Amygdala (tissue), 56 donors: ENCODE data around the gene KRTAP10-7.
"Not testable (repeated sequence)": the region's sequence is repeated elsewhere in the genome, so short reads cannot be mapped to it uniquely, and the experiment has no call there.

Source experiments
- DNase-seq, 56 donors: peaks; one replicate each; lab custom pipeline; 2025; lab: John Stamatoyannopoulos, UW

Gene KRTAP10-7

DNA sequence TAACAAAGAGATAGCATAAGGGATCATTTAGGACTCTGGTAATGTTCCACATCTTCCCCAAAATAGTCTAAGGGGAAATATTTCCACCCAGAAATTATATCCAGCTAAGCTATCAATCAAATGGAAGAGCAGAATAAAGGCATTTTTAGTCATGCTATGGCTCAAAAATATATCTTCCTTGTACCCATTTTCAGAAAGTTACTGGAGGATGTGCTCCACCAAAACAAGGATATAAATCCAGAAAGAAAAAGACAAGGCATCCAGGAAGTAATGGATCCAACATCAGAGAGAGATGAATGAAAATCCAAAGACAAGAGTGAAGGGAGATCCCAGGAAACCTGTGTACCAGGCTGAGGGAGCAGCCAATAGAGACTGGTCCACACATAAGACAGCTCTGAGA is 8.8 kb downstream of the KRTAP10-7 start:
- DNase-seq = no peak

GRCh38 chr21:44610157-44610843 is 9.9 kb downstream of the KRTAP10-7 start:
- not testable (repeated sequence) for DNase-seq

DNA sequence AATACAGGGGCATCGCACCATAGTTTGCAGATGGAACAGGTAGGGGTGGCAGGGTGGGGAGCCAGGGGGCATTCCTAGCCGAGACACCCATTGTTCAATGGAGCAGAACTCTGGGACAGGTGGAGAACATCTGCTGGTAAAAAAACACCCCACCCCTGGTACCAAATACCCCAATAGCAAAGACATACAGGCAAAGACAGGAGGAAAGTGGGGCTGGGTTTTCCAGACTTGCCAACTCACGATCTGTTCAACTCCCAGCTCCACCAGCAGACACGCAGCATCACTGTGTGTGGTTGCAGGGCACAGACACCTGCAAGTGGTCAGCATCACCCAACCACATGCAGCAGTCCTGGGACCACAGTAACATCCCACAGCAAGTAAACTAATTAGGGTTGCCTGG is 11.2 kb downstream of the KRTAP10-7 start:
- no peak for DNase-seq

- DNase-seq = no peak
Observed at GRCh38 chr21:44612029-44612486, 11.7 kb downstream of the KRTAP10-7 start, which contains the start of gene KRTAP10-8. Gene KRTAP10-8 (plus strand): TSS chr21:44612079. CDS start chr21:44612101, 22 bp downstream.

DNA sequence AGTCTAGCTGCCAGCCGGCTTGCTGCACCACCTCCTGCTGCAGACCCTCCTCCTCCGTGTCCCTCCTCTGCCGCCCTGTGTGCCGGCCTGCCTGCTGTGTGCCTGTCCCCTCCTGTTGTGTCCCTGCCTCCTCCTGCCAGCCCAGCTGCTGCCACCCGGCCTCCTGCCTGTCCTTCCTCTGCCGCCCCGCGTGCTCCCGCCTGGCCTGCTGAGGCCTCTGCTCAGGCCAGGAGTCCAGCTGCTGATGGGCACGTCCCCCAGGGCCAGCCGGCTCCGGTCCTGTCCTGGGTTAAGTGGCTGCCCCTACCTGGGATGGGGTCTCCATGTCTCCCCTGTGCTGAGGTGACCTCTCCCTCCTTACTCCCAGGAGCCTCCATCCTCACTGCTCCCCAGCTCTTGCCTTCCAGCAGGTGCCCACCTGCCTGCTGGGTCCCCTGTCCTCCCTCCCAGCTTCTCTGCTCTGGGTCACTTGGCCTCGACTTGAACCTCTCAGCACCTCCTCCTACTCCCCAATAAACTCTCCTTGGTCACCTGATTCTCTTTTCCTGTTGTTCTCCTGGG is 12.4 kb downstream of the KRTAP10-7 start:
- DNase-seq = no peak

DNA sequence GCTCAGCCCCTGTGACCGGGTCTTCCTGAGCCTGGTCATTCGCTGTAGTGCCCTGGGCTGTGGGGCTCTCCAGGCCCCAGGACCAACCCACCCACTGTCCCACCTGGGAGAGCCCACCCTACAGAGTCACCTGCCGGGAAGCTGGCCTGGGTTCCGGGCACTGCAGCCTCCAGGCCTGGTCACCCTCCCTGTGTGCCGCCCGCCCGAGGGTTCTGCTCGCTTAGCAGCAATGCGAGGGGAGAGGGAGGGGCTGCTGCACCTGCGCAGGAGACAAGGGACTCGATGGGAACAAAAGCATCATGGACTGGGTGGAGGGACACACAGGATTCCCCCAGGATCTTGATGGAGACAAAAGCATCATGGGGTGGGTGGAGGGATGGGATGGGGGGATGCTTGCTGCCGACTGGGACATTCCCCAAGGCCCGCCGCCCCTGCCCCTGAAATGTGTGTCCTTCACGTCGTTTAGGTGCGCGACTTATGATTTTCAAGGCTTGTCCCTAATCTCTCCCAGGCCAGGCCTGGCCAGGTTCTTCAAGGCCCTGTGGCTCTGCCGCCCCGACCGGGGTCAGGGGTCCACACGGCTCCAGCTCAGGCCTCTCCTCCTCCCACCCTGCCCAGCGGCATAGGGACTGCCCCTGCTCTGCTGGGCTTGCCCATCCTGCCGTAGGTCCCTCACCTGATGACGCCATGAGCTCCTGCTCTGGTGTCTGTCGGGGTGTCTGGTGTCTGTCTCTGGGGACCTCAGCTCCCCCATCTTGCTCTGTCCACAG is 13.2 kb downstream of the KRTAP10-7 start:
- DNase-seq = no peak

- DNase-seq = no peak
Observed at GRCh38 chr21:44614161-44614631, 13.8 kb downstream of the KRTAP10-7 start.

- no peak for DNase-seq
Observed at GRCh38 chr21:44614961-44615391, 14.6 kb downstream of the KRTAP10-7 start.

GRCh38 chr21:44615466-44615865 is 15.1 kb downstream of the KRTAP10-7 start:
- no peak for DNase-seq

DNA sequence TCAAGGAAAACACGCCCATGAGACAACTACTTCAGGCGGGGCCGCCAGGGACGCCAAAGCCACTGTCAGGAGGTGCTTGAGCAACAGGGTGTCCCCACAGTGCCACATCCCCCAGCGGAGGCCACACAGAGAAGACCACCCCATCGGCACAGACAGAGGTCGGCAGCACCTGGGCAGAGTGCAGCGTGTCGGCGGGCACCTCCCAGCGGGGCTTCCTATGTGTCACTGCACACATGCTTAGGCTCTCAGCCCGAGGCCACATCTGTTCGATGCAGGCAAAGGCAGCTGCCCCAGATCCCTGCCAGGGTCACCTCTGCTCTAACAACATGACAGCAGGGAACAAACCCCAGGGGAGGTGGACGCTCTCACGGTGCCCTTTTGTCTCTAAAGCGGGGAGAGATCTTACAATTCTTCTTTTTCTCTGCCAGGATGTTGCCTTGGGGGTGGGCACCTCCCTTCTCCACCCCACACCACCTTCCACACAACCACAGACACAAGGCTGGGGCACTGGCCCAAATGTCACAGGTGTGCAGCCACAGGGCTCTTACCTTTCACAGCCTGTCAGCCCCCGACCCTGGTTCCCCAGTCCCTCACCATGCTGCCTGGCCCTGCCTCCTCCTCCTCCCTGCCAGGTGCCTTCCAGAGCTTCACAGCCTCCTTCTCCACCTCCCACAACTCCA is 15.7 kb downstream of the KRTAP10-7 start:
- no peak for DNase-seq

DNA sequence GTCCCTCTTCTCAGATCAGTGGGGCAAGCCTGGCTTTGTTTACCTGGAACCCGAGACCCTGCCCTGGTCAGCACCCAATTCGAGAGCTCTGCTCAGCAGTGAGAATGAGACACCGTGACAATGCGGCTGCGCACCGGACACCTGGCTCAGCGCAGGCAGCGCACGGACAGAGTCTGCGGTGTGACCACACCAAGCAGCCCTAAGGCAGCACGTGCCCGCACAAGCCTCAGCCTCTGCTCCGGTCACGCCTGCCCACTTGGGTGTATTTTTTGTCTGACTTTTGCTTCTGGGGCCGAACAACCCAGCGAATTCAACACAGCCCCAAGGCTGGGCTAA is 16.2 kb downstream of the KRTAP10-7 start:
- no peak for DNase-seq

GRCh38 chr21:44617071-44617501 is 16.7 kb downstream of the KRTAP10-7 start:
- DNase-seq = no peak

- DNase-seq = peak in 1 of 56 donors; percentile 8
Observed at GRCh38 chr21:44618504-44618903, 18.1 kb downstream of the KRTAP10-7 start.

GRCh38 chr21:44618909-44619308 is 18.5 kb downstream of the KRTAP10-7 start:
- no peak for DNase-seq

DNA sequence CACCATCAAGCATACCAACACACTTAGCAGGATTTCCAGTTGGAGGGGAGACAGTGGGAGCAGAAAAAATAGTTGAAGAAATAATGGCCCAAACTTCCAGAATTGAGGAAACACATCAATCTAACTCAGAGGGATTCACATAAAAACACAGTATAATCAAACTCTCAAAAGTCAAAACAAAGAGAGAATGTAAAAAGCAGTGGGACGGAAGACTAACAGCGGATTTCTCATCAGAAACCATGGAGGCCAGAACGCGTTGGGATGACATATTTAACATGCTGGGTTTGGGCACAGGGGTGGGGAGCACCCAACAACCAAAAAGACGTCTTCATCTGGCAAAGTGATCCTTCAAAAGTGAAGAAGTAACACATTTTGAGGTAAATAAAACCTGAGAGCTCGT is 19.5 kb downstream of the KRTAP10-7 start:
- no peak for DNase-seq

DNA sequence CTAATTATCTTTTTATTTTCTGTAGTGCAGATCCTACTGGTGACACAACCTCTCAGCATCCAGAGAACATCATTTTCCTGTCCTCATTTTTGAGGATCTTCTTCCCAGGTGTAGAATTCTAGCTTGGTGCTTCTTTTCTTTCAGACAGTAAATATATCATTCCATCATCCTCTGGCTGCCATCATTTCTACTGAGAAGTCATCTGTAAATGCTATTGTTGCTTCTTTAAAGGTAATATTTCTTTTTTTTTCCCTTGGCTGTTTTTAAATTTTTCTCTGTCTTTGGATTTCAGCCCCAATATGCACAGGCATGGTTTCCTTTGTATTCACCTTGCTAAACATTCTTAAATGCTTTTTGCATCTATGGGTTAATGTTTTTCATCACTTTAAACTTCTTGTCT is 23.2 kb downstream of the KRTAP10-7 start:
- no peak for DNase-seq

- no peak for DNase-seq
Observed at GRCh38 chr21:44625756-44626155, 25.4 kb downstream of the KRTAP10-7 start.

DNA sequence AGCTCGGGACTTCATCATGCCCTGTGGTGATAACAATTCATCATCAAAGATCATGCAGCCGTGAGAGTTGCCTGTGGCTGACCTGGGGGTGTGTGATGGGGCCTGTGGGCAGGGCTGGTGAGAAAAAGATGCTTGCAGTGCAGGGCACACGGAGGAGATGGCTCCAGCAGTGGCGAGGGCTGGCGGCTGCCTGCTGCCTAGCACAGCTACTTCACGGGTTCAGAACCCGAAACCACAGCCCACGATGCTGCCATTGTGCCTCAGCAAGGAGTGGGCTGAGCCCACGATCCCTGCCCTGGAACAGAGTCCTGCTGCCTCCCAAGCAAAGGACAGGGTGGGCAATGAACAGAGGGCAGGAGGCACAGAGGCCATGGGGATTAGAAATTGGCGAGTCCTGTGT is 25.9 kb downstream of the KRTAP10-7 start:
- no peak for DNase-seq

DNA sequence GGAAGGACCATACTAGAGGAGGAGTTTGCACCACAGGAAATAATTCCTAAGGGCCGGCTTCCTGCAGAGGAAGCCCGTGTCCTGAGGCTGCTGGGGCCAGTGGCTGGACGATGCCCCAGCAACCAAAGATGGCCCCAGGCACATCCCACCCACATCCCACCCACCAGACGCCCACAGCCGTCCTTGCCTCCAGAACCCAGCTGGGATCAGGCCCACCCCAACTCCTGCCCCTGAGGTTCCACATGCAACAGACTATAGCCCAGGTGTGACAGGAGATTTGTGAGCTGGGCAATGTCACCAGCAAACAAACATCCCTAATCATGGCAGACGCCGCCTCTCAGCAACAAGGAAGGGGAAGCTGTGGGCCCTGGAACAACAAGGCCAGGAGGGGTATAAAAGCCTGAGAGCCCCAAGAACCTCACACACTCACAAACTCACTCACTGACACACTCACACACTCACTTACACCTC is 26.3 kb downstream of the KRTAP10-7 start, which contains the start of gene KRTAP10-9:
Gene KRTAP10-9, plus strand, starts transcription at position 421 of the 471 bp plus-strand sequence. CDS start 79 bp downstream, outside the sequence.
- DNase-seq = no peak

GRCh38 chr21:44627181-44627822 is 26.9 kb downstream of the KRTAP10-7 start:
- not testable (repeated sequence) for DNase-seq
